ENCODE measurements around the gene SLC2A4RG. TPM values are rescaled to one million over a fixed set of nuclear protein-coding genes. Genes with fewer than 3 reads are reported as not detected.
A peak's percentile ranks its signal among the peaks of the same experiment; 100 is the strongest.

The SLC2A4RG gene
- total RNA-seq, 4 donors from 2014 or later: 36.5 to 98.7 (median 59.9) TPM

DNA sequence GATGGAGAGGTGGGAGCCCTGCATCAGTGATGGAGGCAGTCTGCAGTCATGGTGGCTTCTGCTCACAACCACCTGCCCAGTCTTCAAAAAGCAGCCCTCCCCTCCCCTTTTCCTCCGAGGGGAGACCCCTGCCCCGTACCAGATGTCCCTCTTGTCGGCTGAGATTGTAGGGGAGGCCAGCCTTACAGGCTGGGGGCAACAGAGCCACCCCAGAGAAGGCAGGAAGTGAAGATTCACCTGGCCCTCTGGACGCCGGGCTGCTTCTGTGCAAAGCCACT lies 38.6 kb upstream of the SLC2A4RG start:
- no CpG with 5 or more reads among the region's 5 CpGs for WGBS, 2 donors (ENCODE audit: low coverage in 1 of 2)
- peaks cover 0 to 54% (median 28%) of the 10 kb centered on the region in 3 donors for H3K4me1 ChIP-seq
- no peak overlapping the region for H3K4me3 ChIP-seq
- TF ChIP-seq EP300 (IDR thresholded peaks at IDR 0.05) (no peak), POLR2AphosphoS5 (IDR thresholded peaks at IDR 0.05) (no peak), POLR2A (IDR thresholded peaks at IDR 0.05) (no peak)
- TF ChIP-seq, protein P1, sequence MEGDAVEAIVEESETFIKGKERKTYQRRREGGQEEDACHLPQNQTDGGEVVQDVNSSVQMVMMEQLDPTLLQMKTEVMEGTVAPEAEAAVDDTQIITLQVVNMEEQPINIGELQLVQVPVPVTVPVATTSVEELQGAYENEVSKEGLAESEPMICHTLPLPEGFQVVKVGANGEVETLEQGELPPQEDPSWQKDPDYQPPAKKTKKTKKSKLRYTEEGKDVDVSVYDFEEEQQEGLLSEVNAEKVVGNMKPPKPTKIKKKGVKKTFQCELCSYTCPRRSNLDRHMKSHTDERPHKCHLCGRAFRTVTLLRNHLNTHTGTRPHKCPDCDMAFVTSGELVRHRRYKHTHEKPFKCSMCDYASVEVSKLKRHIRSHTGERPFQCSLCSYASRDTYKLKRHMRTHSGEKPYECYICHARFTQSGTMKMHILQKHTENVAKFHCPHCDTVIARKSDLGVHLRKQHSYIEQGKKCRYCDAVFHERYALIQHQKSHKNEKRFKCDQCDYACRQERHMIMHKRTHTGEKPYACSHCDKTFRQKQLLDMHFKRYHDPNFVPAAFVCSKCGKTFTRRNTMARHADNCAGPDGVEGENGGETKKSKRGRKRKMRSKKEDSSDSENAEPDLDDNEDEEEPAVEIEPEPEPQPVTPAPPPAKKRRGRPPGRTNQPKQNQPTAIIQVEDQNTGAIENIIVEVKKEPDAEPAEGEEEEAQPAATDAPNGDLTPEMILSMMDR (IDR thresholded peaks at IDR 0.05): no peak
- no peak overlapping the region for H3K27ac ChIP-seq
- peaks cover 0 to 62% of the 10 kb centered on the region in 2 donors for H3K36me3 ChIP-seq
- H3K27me3 ChIP-seq: no peaks in the 10 kb centered on the region
- H3K9me3 ChIP-seq: no peaks in the 10 kb centered on the region
- no peak for ATAC-seq

DNA sequence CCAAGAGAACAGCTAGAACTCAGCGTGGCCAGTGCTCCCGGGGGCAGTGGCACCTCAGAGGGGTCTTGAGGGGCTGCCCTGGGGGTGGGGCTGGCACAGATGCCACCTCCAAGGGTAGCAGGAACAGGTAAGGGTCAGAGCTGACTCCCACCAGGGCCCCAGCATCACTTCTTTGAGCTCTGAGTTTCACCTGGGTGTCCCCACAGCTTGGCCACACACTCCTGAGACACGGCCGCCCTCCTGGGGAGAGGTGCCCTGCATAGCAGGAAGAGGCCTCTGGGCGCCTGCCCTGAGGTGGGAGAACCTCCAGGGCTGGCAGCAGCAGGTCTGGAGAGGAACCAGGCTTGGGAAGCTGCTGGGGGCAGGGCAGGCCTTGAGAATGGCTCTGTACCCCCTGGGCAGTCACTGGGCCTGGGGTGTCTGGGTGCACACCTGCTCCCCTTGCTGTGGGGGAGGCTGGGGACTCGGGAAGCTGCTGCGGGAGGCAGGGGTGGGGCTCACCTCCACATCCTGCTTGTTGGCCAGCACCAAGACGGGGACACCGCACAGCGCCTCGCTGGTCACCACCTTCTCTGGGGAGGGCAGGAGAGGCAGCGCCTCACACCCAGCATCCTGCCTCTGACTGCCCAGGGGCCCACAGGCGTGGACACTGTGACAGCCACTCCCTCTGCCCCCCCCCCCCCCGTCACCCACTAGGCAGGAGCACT lies 38.1 kb upstream of the SLC2A4RG start:
- WGBS, 2 donors (ENCODE audit: low coverage in 1 of 2): no CpG with 5 or more reads among the region's 14 CpGs
- Histone ChIP-seq H3K27me3 (no peaks in the 10 kb centered on the region), H3K4me3 (no peak overlapping the region), H3K27ac (peak overlapping the region in 1 of 4 donors; percentile 21), H3K9me3 (no peaks in the 10 kb centered on the region), H3K4me1 (peaks cover 0 to 54% (median 31%) of the 10 kb centered on the region in 3 donors), H3K36me3 (peaks cover 0 to 65% of the 10 kb centered on the region in 2 donors)
- ATAC-seq: no peak
- TF ChIP-seq EP300 (IDR thresholded peaks at IDR 0.05): no peak
- TF ChIP-seq, protein P1 (IDR thresholded peaks at IDR 0.05): no peak
- TF ChIP-seq POLR2A (IDR thresholded peaks at IDR 0.05): no peak
- TF ChIP-seq POLR2AphosphoS5 (IDR thresholded peaks at IDR 0.05): no peak

DNA sequence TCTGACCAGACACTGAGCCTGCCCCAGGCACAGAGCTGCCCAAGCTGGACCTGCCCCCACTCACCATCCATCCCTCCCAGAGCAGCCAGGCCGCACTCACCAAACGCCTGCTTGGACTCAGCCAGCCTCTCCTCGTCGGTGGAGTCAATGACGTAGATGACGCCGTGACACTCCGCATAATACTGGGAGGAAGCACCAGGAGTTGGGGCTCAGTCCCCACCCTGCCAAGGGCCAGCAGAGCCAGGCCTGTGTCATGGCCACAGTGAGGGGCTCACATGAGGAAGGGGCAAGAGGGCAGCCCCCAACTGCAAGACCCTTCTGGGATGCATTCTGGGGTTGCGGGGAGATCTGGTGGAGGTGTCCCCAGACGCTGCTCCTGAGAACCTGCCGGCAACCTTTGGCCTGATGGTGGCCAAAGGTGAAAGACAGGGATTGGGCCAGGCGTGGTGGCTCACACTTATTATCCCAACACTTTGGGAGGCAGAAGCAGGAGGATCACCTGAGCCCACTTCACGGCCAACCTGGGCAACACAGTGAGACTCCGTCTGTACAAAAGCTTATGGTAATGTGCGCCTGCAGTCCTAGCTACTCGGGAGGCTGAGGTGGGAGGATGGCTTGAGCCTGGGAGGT lies 37.4 kb upstream of the SLC2A4RG start:
- Histone ChIP-seq H3K36me3 (peaks cover 0 to 66% of the 10 kb centered on the region in 2 donors), H3K27me3 (no peaks in the 10 kb centered on the region), H3K9me3 (no peaks in the 10 kb centered on the region), H3K4me1 (peaks cover 0 to 54% (median 32%) of the 10 kb centered on the region in 3 donors), H3K4me3 (no peak overlapping the region), H3K27ac (no peak overlapping the region)
- TF ChIP-seq EP300 (IDR thresholded peaks at IDR 0.05): no peak
- TF ChIP-seq, protein P1 (IDR thresholded peaks at IDR 0.05): no peak
- no peak for TF ChIP-seq POLR2AphosphoS5 (IDR thresholded peaks at IDR 0.05)
- TF ChIP-seq POLR2A (IDR thresholded peaks at IDR 0.05): no peak
- no peak for ATAC-seq
- 100% methylated on average over 1 of the region's 16 CpGs; no CpG with 5 or more reads in 1 of the 2 donors for WGBS, 2 donors (ENCODE audit: low coverage in 1 of 2)

DNA sequence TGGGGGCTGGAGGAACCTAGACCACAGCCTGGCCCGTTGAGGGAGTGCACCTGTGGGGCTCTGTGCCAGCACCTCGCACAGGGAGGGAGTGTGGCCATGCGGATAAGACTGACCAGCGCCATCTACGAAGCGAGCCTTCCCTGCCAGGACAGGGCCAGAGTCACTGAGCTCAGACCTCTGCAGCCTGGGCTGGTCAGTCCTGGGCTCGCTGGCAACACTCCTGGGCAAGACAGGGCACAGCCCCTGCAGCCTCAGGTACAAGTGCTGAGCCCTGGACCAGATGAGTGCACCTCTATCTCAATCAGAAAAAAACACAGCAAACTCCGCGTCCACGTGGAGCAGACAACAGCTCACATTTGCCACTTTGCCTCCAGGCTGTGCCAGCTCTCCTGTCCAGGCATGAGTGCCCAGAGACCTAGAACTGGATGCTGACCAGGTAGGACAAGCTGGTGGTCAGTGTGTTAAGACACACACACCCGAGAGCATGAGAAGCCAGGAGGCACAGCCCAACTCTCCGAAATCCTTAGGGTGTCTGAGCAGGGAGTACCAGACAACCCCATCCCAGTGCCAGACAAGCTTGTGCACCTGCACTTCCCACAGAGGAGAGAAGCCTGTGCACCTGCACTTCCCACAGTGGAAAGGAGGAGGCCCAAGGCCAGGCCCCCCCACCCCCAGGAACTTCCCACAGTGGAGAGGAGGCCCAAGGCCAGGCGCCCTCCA lies 36.7 kb upstream of the SLC2A4RG start:
- Histone ChIP-seq H3K4me3 (no peak overlapping the region), H3K27ac (no peak overlapping the region), H3K9me3 (no peaks in the 10 kb centered on the region), H3K4me1 (peaks cover 0 to 48% (median 29%) of the 10 kb centered on the region in 3 donors), H3K36me3 (peaks cover 0 to 63% of the 10 kb centered on the region in 2 donors), H3K27me3 (no peaks in the 10 kb centered on the region)
- WGBS, 2 donors (ENCODE audit: low coverage in 1 of 2): 57 to 100% methylated on average over 1 to 6 of the region's 13 CpGs
- no peak for ATAC-seq
- TF ChIP-seq, protein P1 (IDR thresholded peaks at IDR 0.05): no peak
- no peak for TF ChIP-seq EP300 (IDR thresholded peaks at IDR 0.05)
